ENCODE data around the gene HS2ST1.

GRCh38 chr1:87051965-87052364, 137.5 kb downstream of the HS2ST1 start:
- TF ChIP-seq CTCF (IDR thresholded peaks at IDR 0.05) = no peak
- TF ChIP-seq POLR2A (IDR thresholded peaks at IDR 0.05) = no peak
